ENCODE results near the gene FBLN1.

Gene FBLN1

GRCh38 chr22:45537734-45538181 is 35.1 kb downstream of the FBLN1 start (continued):
- peak; percentile 94 for TF ChIP-seq ZBTB8A (tag by site-specific recombination; IDR thresholded peaks at IDR 0.05)
- TF ChIP-seq HOXC10 (CRISPR knock-in tag; IDR thresholded peaks at IDR 0.05), result no peak
- TF ChIP-seq ZNF518A (tag by site-specific recombination; conservative IDR thresholded peaks at IDR 0.05; ENCODE audit: low read depth), result no peak
- no peak for TF ChIP-seq ZNF449 (tag by site-specific recombination; IDR thresholded peaks at IDR 0.05)
- TF ChIP-seq ZNF214 (tag by site-specific recombination; IDR thresholded peaks at IDR 0.05; ENCODE audit: borderline replicate concordance), result no peak
- no peak for TF ChIP-seq ZNF544 (tag by site-specific recombination; IDR thresholded peaks at IDR 0.05)
- no peak for TF ChIP-seq ZNF510 (tag by site-specific recombination; IDR thresholded peaks at IDR 0.05; ENCODE audit: insufficient replicate concordance)
- TF ChIP-seq ZEB2 (tag by site-specific recombination; IDR thresholded peaks at IDR 0.05), result peak; percentile 93
- TF ChIP-seq REST (tag by site-specific recombination; IDR thresholded peaks at IDR 0.05), result no peak
- TF ChIP-seq ZNF324 (tag by site-specific recombination; IDR thresholded peaks at IDR 0.05), result no peak
- no peak for TF ChIP-seq HOXD13 (CRISPR knock-in tag; IDR thresholded peaks at IDR 0.05; ENCODE audit: borderline replicate concordance)
- TF ChIP-seq ZNF621 (tag by site-specific recombination; IDR thresholded peaks at IDR 0.05), result no peak
- no peak for TF ChIP-seq ZNF747 (tag by site-specific recombination; IDR thresholded peaks at IDR 0.05)
- no peak for TF ChIP-seq ZSCAN23 (tag by site-specific recombination; IDR thresholded peaks at IDR 0.05)
- peak; percentile 34; the same call in 1 of the 2 replicates for TF ChIP-seq ZNF692 (tag by site-specific recombination; IDR thresholded peaks at IDR 0.05)
- TF ChIP-seq ZNF169 (tag by site-specific recombination; IDR thresholded peaks at IDR 0.05), result no peak
- no peak for TF ChIP-seq ZNF157 (tag by site-specific recombination; IDR thresholded peaks at IDR 0.05)
- no peak for TF ChIP-seq ZNF501 (tag by site-specific recombination; IDR thresholded peaks at IDR 0.05)
- TF ChIP-seq REPIN1 (tag by site-specific recombination; IDR thresholded peaks at IDR 0.05; ENCODE audit: low read depth), result no peak
- peak; percentile 68; the same call in 1 of the 2 replicates for TF ChIP-seq ZSCAN30 (tag by site-specific recombination; IDR thresholded peaks at IDR 0.05)
- TF ChIP-seq TRIM28 (IDR thresholded peaks at IDR 0.05; ENCODE audit: borderline replicate concordance, low read length), result no peak
- TF ChIP-seq ZNF585B (tag by site-specific recombination; IDR thresholded peaks at IDR 0.05), result no peak
- TF ChIP-seq MZF1 (tag by site-specific recombination; IDR thresholded peaks at IDR 0.05; ENCODE audit: borderline replicate concordance), result no peak
- TF ChIP-seq ZNF362 (tag by site-specific recombination; IDR thresholded peaks at IDR 0.05), result no peak
- TF ChIP-seq ZNF223 (tag by site-specific recombination; IDR thresholded peaks at IDR 0.05), result no peak
- no peak for TF ChIP-seq ZNF175 (tag by site-specific recombination; IDR thresholded peaks at IDR 0.05)
- peak; percentile 83; the same call in 1 of the 2 replicates for TF ChIP-seq ZBTB48 (tag by site-specific recombination; IDR thresholded peaks at IDR 0.05)
- TF ChIP-seq ZNF174 (tag by site-specific recombination; IDR thresholded peaks at IDR 0.05), result no peak
- no peak for TF ChIP-seq ZNF155 (tag by site-specific recombination; IDR thresholded peaks at IDR 0.05)

Measured in HEK293 (cell line).